HCT116 (cell line): Measurements from ENCODE around the gene GXYLT2. TPM values are rescaled to one million over a fixed set of nuclear protein-coding genes. Genes with fewer than 3 reads are reported as not detected.

Experiments
- ATAC-seq: fragments of 200-7000 bp; cut with Tn5 transposase; 2 replicates; pipeline ENCODE4 v1.9.1; 2020; ENCODE audit warnings: mild to moderate bottlenecking, moderate library complexity
- BruUV-seq: library from RNA; stranded (reverse); fragments of 400-500 nt; replicated peaks from 2 replicates; lab custom pipeline; 2021; lab: Mats Ljungman, UMichigan
- CTCF ChIA-PET: fragments of 300-600 bp; sonication (Branson Sonifier 250); formaldehyde crosslinking; loops from one replicate; lab custom pipeline; 2021; ENCODE audit warnings: antibody characterized with exemption; lab: Charles Lee
- POLR2A ChIA-PET: fragments of 300-600, 350-600 bp; sonication (Branson Sonifier 250); formaldehyde crosslinking; loops from one replicate; lab custom pipeline; 2021; ENCODE audit warnings: antibody characterized with exemption; lab: Charles Lee
- RAD21 ChIA-PET, 2 experiments: fragments of 300-600 bp; sonication (Branson Sonifier 250); formaldehyde crosslinking; loops; one replicate each; lab custom pipeline; 2023; ENCODE audit warnings: low total read pairs in 2 of 2; ENCODE audit not compliant: uncharacterized antibody in 2 of 2, unreplicated experiment in 2 of 2, low non-redundant PET in 1 of 2; lab: Charles Lee
- DNase-seq: peaks from one replicate; pipeline ENCODE4 v3.0.0-alpha.2; 2010; ENCODE audit warnings: low read depth, low spot score
- H2AFZ ChIP-seq: fragments of 200-600 bp; shearing (Covaris generic), sonication (generic); 2 replicates; pipeline ENCODE4 v1.6.1; 2017; ENCODE audit warnings: low read depth, mixed run types, mixed read lengths, antibody characterized with exemption, low read length; ENCODE audit not compliant: poor library complexity, severe bottlenecking
- H3K27ac ChIP-seq: 2 replicates; pipeline ENCODE4 v1.5.1; 2012; ENCODE audit warnings: low read depth, low read length
- H3K27me3 ChIP-seq: fragments of 200-600 bp; sonication (generic); 2 replicates; pipeline ENCODE4 v1.6.1; 2016; ENCODE audit warnings: mixed run types, low read length, mixed read lengths; ENCODE audit not compliant: insufficient read depth
- H3K36me3 ChIP-seq, 2 experiments: fragments of 200-500 bp in 1 of 2; fragments of 200-600 bp in 1 of 2; sonication (Bioruptor generic) in 1 of 2; sonication (generic) in 1 of 2; 2 replicates each; pipeline versions ENCODE4 v1.5.1 to v1.6.1; 2014 to 2016; ENCODE audit warnings: low read length in 2 of 2, inconsistent platforms in 1 of 2, mixed read lengths in 1 of 2, mixed run types in 1 of 2; ENCODE audit not compliant: insufficient read depth in 2 of 2, control insufficient read depth in 1 of 2
- H3K4me1 ChIP-seq, 2 experiments: fragments of 200-600 bp in 1 of 2; sonication (generic) in 1 of 2; 2 replicates each; pipeline versions ENCODE4 v1.5.1 to v1.6.1; 2012 to 2017; ENCODE audit warnings: low read length in 2 of 2, inconsistent platforms in 1 of 2, mild to moderate bottlenecking in 1 of 2, mixed read lengths in 1 of 2, mixed run types in 1 of 2, moderate library complexity in 1 of 2; ENCODE audit not compliant: insufficient read depth in 2 of 2, control insufficient read depth in 1 of 2
- H3K4me2 ChIP-seq: fragments of 200-600 bp; sonication (generic); 2 replicates; pipeline ENCODE4 v1.6.1; 2017; ENCODE audit warnings: mixed run types, low read length, mixed read lengths
- H3K4me3 ChIP-seq, 2 experiments: fragments of 200-600 bp in 1 of 2; sonication (generic) in 1 of 2; replicated peaks in 1 of 2; 2 replicates each; pipeline ENCODE4 v1.5.1; 2011 to 2016; ENCODE audit warnings: low read length in 2 of 2, control low read depth in 1 of 2, low read depth in 1 of 2, mild to moderate bottlenecking in 1 of 2, mixed read lengths in 1 of 2, mixed run types in 1 of 2
- H3K79me2 ChIP-seq: fragments of 200-600 bp; sonication (generic); 2 replicates; pipeline ENCODE4 v1.6.1; 2017; ENCODE audit warnings: mild to moderate bottlenecking, mixed run types, low read length, moderate library complexity, mixed read lengths; ENCODE audit not compliant: insufficient read depth
- H3K9ac ChIP-seq: fragments of 200-600 bp; sonication (generic); 2 replicates; pipeline ENCODE4 v1.6.1; 2016; ENCODE audit warnings: low read length, mixed read lengths
- H3K9me2 ChIP-seq: fragments of 200-600 bp; sonication (generic), shearing (Covaris generic); 2 replicates; pipeline ENCODE4 v1.6.1; 2017; ENCODE audit warnings: mixed run types, mild to moderate bottlenecking, moderate library complexity; ENCODE audit not compliant: insufficient read depth
- H3K9me3 ChIP-seq, 2 experiments: fragments of 200-500 bp in 1 of 2; fragments of 200-600 bp in 1 of 2; sonication (Bioruptor generic) in 1 of 2; sonication (generic) in 1 of 2; 2 replicates each; pipeline ENCODE4 v1.6.1; 2014 to 2017; ENCODE audit warnings: low read length in 2 of 2, mixed read lengths in 2 of 2, inconsistent platforms in 1 of 2, low read depth in 1 of 2, mild to moderate bottlenecking in 1 of 2, mixed run types in 1 of 2, moderate library complexity in 1 of 2; ENCODE audit not compliant: control insufficient read depth in 1 of 2, insufficient read depth in 1 of 2
- H4K20me1 ChIP-seq: fragments of 200-600 bp; sonication (generic), shearing (Covaris generic); 2 replicates; pipeline ENCODE4 v1.6.1; 2017; ENCODE audit warnings: mixed run types, mild to moderate bottlenecking, moderate library complexity; ENCODE audit not compliant: insufficient read depth
- ATF3 ChIP-seq: IDR thresholded peaks from 2 replicates; pipeline ENCODE4 v1.6.1; 2012
- CEBPB ChIP-seq: IDR thresholded peaks from 2 replicates; pipeline ENCODE4 v1.6.1; 2012; ENCODE audit warnings: low read depth
- EGR1 ChIP-seq: IDR thresholded peaks from 2 replicates; pipeline ENCODE4 v1.6.1; 2012; ENCODE audit warnings: low read depth
- EZH2 ChIP-seq: fragments of 200-600 bp; sonication (generic); IDR thresholded peaks from 2 replicates; pipeline ENCODE4 v1.6.1; 2017; ENCODE audit warnings: antibody characterized with exemption, mixed run types
- EZH2phosphoT487 ChIP-seq: fragments of 200-600 bp; IDR thresholded peaks from 2 replicates; pipeline ENCODE4 v1.6.1; 2018; ENCODE audit warnings: antibody characterized with exemption, borderline replicate concordance
- FOSL1 ChIP-seq: IDR thresholded peaks from 2 replicates; pipeline ENCODE4 v1.6.1; 2012; ENCODE audit warnings: low read depth
- POLR2A ChIP-seq: IDR thresholded peaks from 2 replicates; pipeline ENCODE4 v1.7.0; 2011; ENCODE audit warnings: borderline replicate concordance; ENCODE audit not compliant: insufficient read depth, insufficient read length; ENCODE audit errors: extremely low read depth
- POLR2AphosphoS5 ChIP-seq: IDR thresholded peaks from 2 replicates; pipeline ENCODE4 v1.6.1; 2011; ENCODE audit warnings: mild to moderate bottlenecking, low read depth, low read length, moderate library complexity
- SP1 ChIP-seq: IDR thresholded peaks from 2 replicates; pipeline ENCODE4 v1.6.1; 2012; ENCODE audit warnings: low read depth
- TCF7L2 ChIP-seq: IDR thresholded peaks from 2 replicates; pipeline ENCODE4 v1.7.0; 2011; ENCODE audit warnings: borderline replicate concordance, inconsistent platforms; ENCODE audit not compliant: insufficient read depth, insufficient read length; ENCODE audit errors: extremely low read depth
- YY1 ChIP-seq: IDR thresholded peaks from 2 replicates; pipeline ENCODE4 v1.6.1; 2011; ENCODE audit warnings: low read length, low read depth, moderate library complexity, mild to moderate bottlenecking; ENCODE audit not compliant: insufficient replicate concordance; ENCODE audit errors: extremely low read depth
- ZBTB33 ChIP-seq: IDR thresholded peaks from 2 replicates; pipeline ENCODE4 v1.6.1; 2011; ENCODE audit warnings: mild to moderate bottlenecking, low read length, moderate library complexity; ENCODE audit not compliant: insufficient replicate concordance; ENCODE audit errors: extremely low read depth
- ZFX ChIP-seq: fragments of 450-650 bp; IDR thresholded peaks from 2 replicates; pipeline ENCODE4 v1.6.1; 2017
- ZNF274 ChIP-seq: fragments of 200-500 bp; sonication (Bioruptor generic); IDR thresholded peaks from 2 replicates; pipeline ENCODE4 v1.6.1; 2014; ENCODE audit warnings: mild to moderate bottlenecking, low read depth, low read length, inconsistent platforms
- intact Hi-C: fragments of 100-400 bp; cut with micrococcal nuclease; formaldehyde crosslinking; loops from 2 replicates; pipeline ENCODE4 v1.10.0; 2022
- total RNA-seq: library from RNA; stranded (reverse); gene quantifications from one replicate; pipeline ENCODE4 v1.2.1, GENCODE V29; 2021; ENCODE audit not compliant: unreplicated experiment
- TF ChIP-seq, protein P1 (sequence below): IDR thresholded peaks from 2 replicates; pipeline ENCODE4 v1.6.1; 2012

The GXYLT2 gene
- total RNA-seq, 1 experiment from 2014 or later = 5.6 TPM

DNA sequence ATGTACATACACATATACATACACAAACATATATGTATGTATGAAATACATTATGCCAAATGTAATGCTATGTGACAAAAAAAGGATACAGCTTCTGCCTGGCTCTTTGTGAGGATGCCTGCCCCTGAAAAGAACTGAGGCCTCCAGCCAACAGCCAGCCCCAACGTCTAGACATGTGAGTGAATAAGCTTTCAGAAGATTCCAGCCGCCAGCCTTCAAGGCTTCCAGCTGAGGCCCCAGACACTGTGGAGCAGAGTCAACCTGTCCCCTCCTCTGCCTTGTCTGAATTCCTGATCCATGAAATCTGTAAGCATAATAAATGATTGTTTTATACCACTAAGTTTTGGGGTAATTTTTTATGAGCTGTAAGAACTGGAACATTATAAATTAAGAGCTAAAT lies 24.7 kb downstream of the GXYLT2 start:
- BruUV-seq = no TSS peak

DNA sequence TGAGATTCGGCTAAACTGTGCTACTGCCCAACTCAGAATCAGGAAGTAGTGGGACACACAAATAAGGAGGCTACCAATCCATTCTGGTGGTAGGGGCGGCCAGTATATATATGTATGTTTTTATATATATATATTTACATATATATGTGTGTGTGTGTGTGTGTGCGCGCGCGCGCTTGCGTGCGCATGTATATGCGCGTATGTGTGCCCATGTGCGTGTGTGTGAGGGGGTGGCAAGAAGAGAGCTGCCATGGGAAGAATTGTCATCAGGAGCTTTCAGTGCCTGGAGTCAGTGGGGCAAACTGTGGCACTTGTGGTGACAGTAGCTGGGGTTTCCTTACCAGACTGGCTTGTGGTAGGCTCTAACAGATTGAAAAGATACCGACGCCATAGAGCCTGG lies 26.5 kb downstream of the GXYLT2 start:
- ChIA-PET CTCF (no interaction called here), POLR2A (no interaction called here), RAD21 (no interaction called here)
- no peak for ATAC-seq
- H3K4me2 ChIP-seq = no peak overlapping the region
- H4K20me1 ChIP-seq = no peaks in the 10 kb centered on the region
- no peak overlapping the region for H2AFZ ChIP-seq
- H3K79me2 ChIP-seq = no peaks in the 10 kb centered on the region
- no peak for TF ChIP-seq EZH2
- TF ChIP-seq POLR2A = no peak
- TF ChIP-seq ZNF274 = no peak
- TF ChIP-seq ZFX = no peak
- TF ChIP-seq, protein P1, sequence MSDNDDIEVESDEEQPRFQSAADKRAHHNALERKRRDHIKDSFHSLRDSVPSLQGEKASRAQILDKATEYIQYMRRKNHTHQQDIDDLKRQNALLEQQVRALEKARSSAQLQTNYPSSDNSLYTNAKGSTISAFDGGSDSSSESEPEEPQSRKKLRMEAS = no peak
- no peak for TF ChIP-seq FOSL1
- no peak for TF ChIP-seq EGR1
- TF ChIP-seq POLR2AphosphoS5 = no peak
- no peak for TF ChIP-seq CEBPB
- TF ChIP-seq EZH2phosphoT487 = no peak
- no peak for TF ChIP-seq ZBTB33
- no peak for TF ChIP-seq TCF7L2
- no peak for TF ChIP-seq ATF3
- TF ChIP-seq SP1 = no peak
- DNase-seq = no peak
- BruUV-seq = no TSS peak
- no peaks in the 10 kb centered on the region for H3K36me3 ChIP-seq
- no peaks in the 10 kb centered on the region for H3K9me3 ChIP-seq
- H3K27ac ChIP-seq = no peak overlapping the region
- intact Hi-C loops = no loop called here
- no peak overlapping the region for H3K4me3 ChIP-seq
- H3K27me3 ChIP-seq = no peaks in the 10 kb centered on the region
- peaks cover 0 to 3% of the 10 kb centered on the region in 2 experiments; a peak in 1 of 4 replicates for H3K4me1 ChIP-seq
- no peaks in the 10 kb centered on the region for H3K9me2 ChIP-seq
- H3K9ac ChIP-seq = no peak overlapping the region

More for the DNA sequence above, 24.7 kb downstream of the GXYLT2 start:
- intact Hi-C loops = no loop called here
- no peak for DNase-seq
- Histone ChIP-seq H3K36me3 (no peaks in the 10 kb centered on the region), H3K9me3 (no peaks in the 10 kb centered on the region), H3K9me2 (no peaks in the 10 kb centered on the region), H3K4me1 (peaks cover 0 to 3% of the 10 kb centered on the region in 2 experiments; a peak in 1 of 4 replicates), H3K27ac (no peak overlapping the region), H3K27me3 (no peaks in the 10 kb centered on the region), H4K20me1 (no peaks in the 10 kb centered on the region), H2AFZ (no peak overlapping the region), H3K79me2 (no peaks in the 10 kb centered on the region), H3K4me2 (no peak overlapping the region), H3K9ac (no peak overlapping the region), H3K4me3 (no peak overlapping the region)
- TF ChIP-seq YY1 (no peak), CEBPB (no peak), ATF3 (no peak), TCF7L2 (no peak)
- ATAC-seq = no peak
- CTCF ChIA-PET = no interaction called here
- RAD21 ChIA-PET = no interaction called here
- POLR2A ChIA-PET = no interaction called here
